ENCODE measurements around the gene ITPR2.
"Not testable (repeated sequence)": the region's sequence is repeated elsewhere in the genome, so short reads cannot be mapped to it uniquely, and the experiment has no call there.

Gene ITPR2

DNA sequence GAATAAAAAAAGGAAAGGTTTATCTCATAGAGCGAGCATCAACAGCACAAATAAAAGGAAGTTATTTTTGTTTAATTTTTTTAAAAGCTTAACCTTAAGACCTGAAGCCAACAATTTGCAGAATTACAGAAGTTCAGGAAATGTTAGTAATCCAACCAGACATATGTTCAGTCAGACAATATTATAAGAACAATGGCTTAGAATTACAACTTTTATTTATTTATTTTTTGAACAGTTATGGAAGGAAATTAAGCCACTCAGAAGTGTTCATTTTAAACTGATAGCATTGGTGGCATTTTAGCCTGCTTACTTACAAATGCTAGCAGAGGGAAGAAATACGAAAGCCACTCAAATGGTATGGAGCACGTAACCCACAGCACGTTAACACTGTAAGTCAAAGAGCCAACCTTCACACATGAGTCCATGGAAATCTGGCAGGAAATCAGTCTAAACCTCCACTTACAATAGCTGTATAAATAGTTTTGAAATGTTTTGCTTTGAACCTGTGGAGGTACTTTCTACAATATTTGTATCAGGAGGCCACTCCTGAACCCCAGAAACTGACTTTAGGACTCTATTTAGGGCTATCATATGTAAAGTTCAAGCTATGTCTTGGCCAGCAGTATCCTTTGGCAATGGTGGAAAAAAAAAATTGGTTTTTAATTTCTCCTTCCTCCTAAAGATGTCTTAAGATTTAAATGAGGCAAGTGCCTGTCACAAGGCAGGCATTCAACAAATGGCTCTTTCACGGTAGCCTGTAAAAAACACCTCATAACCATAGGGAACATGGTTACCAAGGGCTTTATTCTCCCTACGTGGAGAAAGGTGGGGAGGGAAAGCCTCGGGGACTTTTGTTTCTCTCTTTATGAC is 102.3 kb downstream of the ITPR2 start:
- H3K4me2 ChIP-seq (ENCODE audit: low read length): no peak overlapping the region
- no peak overlapping the region for H3K9ac ChIP-seq (ENCODE audit: low read length)
- no peaks in the 10 kb centered on the region for H3K9me3 ChIP-seq (ENCODE audit: low read length)
- H3K79me2 ChIP-seq (ENCODE audit: insufficient read depth, low read length): 0 out of 2 replicates have a peak, but pooled peaks cover 4% of the 10 kb centered on the region
- no peaks in the 10 kb centered on the region for H3K27me3 ChIP-seq (ENCODE audit: insufficient read depth, low read length)
- H3K4me3 ChIP-seq (ENCODE audit: low read depth, low read length, poor library complexity, severe bottlenecking): no peak overlapping the region
- H3K9me2 ChIP-seq (ENCODE audit: low read depth, low read length): no peaks in the 10 kb centered on the region
- no peak overlapping the region for H3K27ac ChIP-seq (ENCODE audit: low read depth, low read length, poor library complexity, severe bottlenecking)
- no peaks in the 10 kb centered on the region for H3F3A ChIP-seq (ENCODE audit: insufficient read depth, low read length)
- peaks cover 31% of the 10 kb centered on the region for H3K4me1 ChIP-seq (ENCODE audit: insufficient read depth, low read length, severe bottlenecking)
- TF ChIP-seq, protein P1, sequence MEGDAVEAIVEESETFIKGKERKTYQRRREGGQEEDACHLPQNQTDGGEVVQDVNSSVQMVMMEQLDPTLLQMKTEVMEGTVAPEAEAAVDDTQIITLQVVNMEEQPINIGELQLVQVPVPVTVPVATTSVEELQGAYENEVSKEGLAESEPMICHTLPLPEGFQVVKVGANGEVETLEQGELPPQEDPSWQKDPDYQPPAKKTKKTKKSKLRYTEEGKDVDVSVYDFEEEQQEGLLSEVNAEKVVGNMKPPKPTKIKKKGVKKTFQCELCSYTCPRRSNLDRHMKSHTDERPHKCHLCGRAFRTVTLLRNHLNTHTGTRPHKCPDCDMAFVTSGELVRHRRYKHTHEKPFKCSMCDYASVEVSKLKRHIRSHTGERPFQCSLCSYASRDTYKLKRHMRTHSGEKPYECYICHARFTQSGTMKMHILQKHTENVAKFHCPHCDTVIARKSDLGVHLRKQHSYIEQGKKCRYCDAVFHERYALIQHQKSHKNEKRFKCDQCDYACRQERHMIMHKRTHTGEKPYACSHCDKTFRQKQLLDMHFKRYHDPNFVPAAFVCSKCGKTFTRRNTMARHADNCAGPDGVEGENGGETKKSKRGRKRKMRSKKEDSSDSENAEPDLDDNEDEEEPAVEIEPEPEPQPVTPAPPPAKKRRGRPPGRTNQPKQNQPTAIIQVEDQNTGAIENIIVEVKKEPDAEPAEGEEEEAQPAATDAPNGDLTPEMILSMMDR (IDR thresholded peaks at IDR 0.05; ENCODE audit: low read length): no peak
- no peak for TF ChIP-seq EZH2 (IDR thresholded peaks at IDR 0.05; ENCODE audit: borderline replicate concordance, low read length)
- no peak overlapping the region for H2AFZ ChIP-seq (ENCODE audit: low read length)
- no peaks in the 10 kb centered on the region for H4K20me1 ChIP-seq (ENCODE audit: insufficient read depth, low read length)
- no peaks in the 10 kb centered on the region for H3K36me3 ChIP-seq (ENCODE audit: insufficient read depth, low read length)

- H3K36me3 ChIP-seq (ENCODE audit: insufficient read depth, low read length); H2AFZ ChIP-seq (ENCODE audit: low read length); H3K4me2 ChIP-seq (ENCODE audit: low read length); H3K27me3 ChIP-seq (ENCODE audit: insufficient read depth, low read length); H3K9me2 ChIP-seq (ENCODE audit: low read depth, low read length); H3K4me3 ChIP-seq (ENCODE audit: low read depth, low read length, poor library complexity, severe bottlenecking); H3K27ac ChIP-seq (ENCODE audit: low read depth, low read length, poor library complexity, severe bottlenecking); H3F3A ChIP-seq (ENCODE audit: insufficient read depth, low read length); H3K9me3 ChIP-seq (ENCODE audit: low read length); H4K20me1 ChIP-seq (ENCODE audit: insufficient read depth, low read length); H3K79me2 ChIP-seq (ENCODE audit: insufficient read depth, low read length); H3K9ac ChIP-seq (ENCODE audit: low read length): not testable (repeated sequence)
- H3K4me1 ChIP-seq (ENCODE audit: insufficient read depth, low read length, severe bottlenecking): peaks cover 30% of the 10 kb centered on the region
Observed at GRCh38 chr12:26729137-26729671, 103.8 kb downstream of the ITPR2 start.

- no peak overlapping the region for H2AFZ ChIP-seq (ENCODE audit: low read length)
- no peaks in the 10 kb centered on the region for H3K9me3 ChIP-seq (ENCODE audit: low read length)
- H3F3A ChIP-seq (ENCODE audit: insufficient read depth, low read length): no peaks in the 10 kb centered on the region
- H3K9ac ChIP-seq (ENCODE audit: low read length): no peak overlapping the region
- H3K9me2 ChIP-seq (ENCODE audit: low read depth, low read length): no peaks in the 10 kb centered on the region
- TF ChIP-seq, protein P1 (IDR thresholded peaks at IDR 0.05; ENCODE audit: low read length): no peak
- no peak for TF ChIP-seq EZH2 (IDR thresholded peaks at IDR 0.05; ENCODE audit: borderline replicate concordance, low read length)
- no peaks in the 10 kb centered on the region; the same call in 1 of the 2 replicates for H3K36me3 ChIP-seq (ENCODE audit: insufficient read depth, low read length)
- no peaks in the 10 kb centered on the region for H3K27me3 ChIP-seq (ENCODE audit: insufficient read depth, low read length)
- no peaks in the 10 kb centered on the region for H4K20me1 ChIP-seq (ENCODE audit: insufficient read depth, low read length)
- H3K4me1 ChIP-seq (ENCODE audit: insufficient read depth, low read length, severe bottlenecking): peaks cover 22% of the 10 kb centered on the region
- no peak overlapping the region for H3K27ac ChIP-seq (ENCODE audit: low read depth, low read length, poor library complexity, severe bottlenecking)
- no peaks in the 10 kb centered on the region for H3K79me2 ChIP-seq (ENCODE audit: insufficient read depth, low read length)
- no peak overlapping the region for H3K4me3 ChIP-seq (ENCODE audit: low read depth, low read length, poor library complexity, severe bottlenecking)
- no peak overlapping the region for H3K4me2 ChIP-seq (ENCODE audit: low read length)
Observed at GRCh38 chr12:26728205-26729050, 104.6 kb downstream of the ITPR2 start.

Data from OCI-LY1 (cell line).